A549 (cell line): ENCODE measurements around the gene TSEN34.

Experiments
- CEBPB ChIP-seq, 2 experiments: fragments of >200 bp in 1 of 2; sonication (Bioruptor Twin) in 1 of 2; formaldehyde crosslinking in 1 of 2; IDR thresholded peaks; 2 replicates each; pipeline ENCODE4 v1.6.1; 2012 to 2016
- CTCF ChIP-seq: fragments of >200 bp; sonication (Bioruptor Twin); formaldehyde crosslinking; IDR thresholded peaks from 3 replicates; pipeline ENCODE4 v1.5.1; 2016
- KDM1A ChIP-seq: fragments of 200-600 bp; sonication (generic); IDR thresholded peaks from 2 replicates; pipeline ENCODE4 v1.6.1; 2016; ENCODE audit warnings: low read depth, mild to moderate bottlenecking
- POLR2A ChIP-seq: IDR thresholded peaks from 2 replicates; pipeline ENCODE4 v1.6.1; 2012; ENCODE audit warnings: mild to moderate bottlenecking, low read length
- SMC3 ChIP-seq: fragments of >200 bp; sonication (Bioruptor Twin); formaldehyde crosslinking; IDR thresholded peaks from 3 replicates; pipeline ENCODE4 v1.6.1; 2018; ENCODE audit warnings: inconsistent platforms

GRCh38 chr19:54206831-54207177, 15.7 kb downstream of the TSEN34 start:
- TF ChIP-seq CEBPB (IDR thresholded peaks at IDR 0.05) (no peak), CTCF (no peak), KDM1A (no peak), SMC3 (no peak), POLR2A (no peak)
